ENCODE measurements around the gene INO80.

Gene INO80

GRCh38 chr15:41116116-41116961, at the start of gene INO80:
TSS of gene INO80 (minus strand) at chr15:41116280. CDS start at chr15:41096310, 19,970 bp downstream.
- CTCF ChIA-PET = interaction anchor here (0.8 to 1.7 kb wide), 3 partner anchors 98 to 175 kb away, joined by 3 to 4 read pairs (median 4); partner anchors contain the start of gene CHP1
- peak; percentile 93 for DNase-seq (ENCODE audit: extremely low spot score)
- POLR2A ChIA-PET = interaction anchor here (0.5 to 0.6 kb wide), 2 partner anchors 37 to 115 kb away, joined by 3 read pairs; no protein-coding TSS in a partner anchor
- no peak for TF ChIP-seq CTCF (IDR thresholded peaks at IDR 0.05; ENCODE audit: control extremely low read depth, extremely low read depth, low read depth, missing control alignments)

GRCh38 chr15:41161736-41162135, 45.7 kb upstream of the INO80 start:
- ChIA-PET CTCF (no interaction called here), POLR2A (no interaction called here)
- TF ChIP-seq CTCF (IDR thresholded peaks at IDR 0.05; ENCODE audit: control extremely low read depth, extremely low read depth, low read depth, missing control alignments) = no peak
- DNase-seq (ENCODE audit: extremely low spot score) = no peak

GRCh38 chr15:41161336-41161735, 45.3 kb upstream of the INO80 start:
- TF ChIP-seq CTCF (IDR thresholded peaks at IDR 0.05; ENCODE audit: control extremely low read depth, extremely low read depth, low read depth, missing control alignments) = no peak
- DNase-seq (ENCODE audit: extremely low spot score) = no peak
- ChIA-PET CTCF (no interaction called here), POLR2A (no interaction called here)

- TF ChIP-seq CTCF (IDR thresholded peaks at IDR 0.05; ENCODE audit: control extremely low read depth, extremely low read depth, low read depth, missing control alignments) = no peak
- ChIA-PET POLR2A (no interaction called here), CTCF (no interaction called here)
- no peak for DNase-seq (ENCODE audit: extremely low spot score)
Observed at GRCh38 chr15:41160639-41161315, 44.7 kb upstream of the INO80 start.

GRCh38 chr15:41154412-41154811, 38.3 kb upstream of the INO80 start:
- ChIA-PET CTCF (interaction anchor here (1.3 kb wide), 1 partner anchor 43 kb away, joined by 3 read pairs; no protein-coding TSS in a partner anchor), POLR2A (interaction anchor here (0.7 kb wide), 1 partner anchor 12 kb away, joined by 4 read pairs; no protein-coding TSS in a partner anchor)
- no peak for TF ChIP-seq CTCF (IDR thresholded peaks at IDR 0.05; ENCODE audit: control extremely low read depth, extremely low read depth, low read depth, missing control alignments)
- no peak for DNase-seq (ENCODE audit: extremely low spot score)

- DNase-seq (ENCODE audit: extremely low spot score) = no peak
- TF ChIP-seq CTCF (IDR thresholded peaks at IDR 0.05; ENCODE audit: control extremely low read depth, extremely low read depth, low read depth, missing control alignments) = no peak
- POLR2A ChIA-PET = interaction anchor here (0.6 kb wide), 1 partner anchor 38 kb away, joined by 3 read pairs; the partner anchor contains the start of gene INO80
- CTCF ChIA-PET = interaction anchor here (1.0 to 1.9 kb wide), 4 partner anchors 22 to 260 kb away, joined by 3 to 6 read pairs (median 4); partner anchors contain the start of genes CHP1, EXD1 and VPS18
Observed at GRCh38 chr15:41153733-41154132, 37.7 kb upstream of the INO80 start.

Measured in GM10248 (cell line).